T-cell (primary cell): Measurements from ENCODE around the gene SNAP25. TPM values are rescaled to one million over a fixed set of nuclear protein-coding genes. Genes with fewer than 3 reads are reported as not detected.

ENCODE experiments used
- ATAC-seq, 4 experiments: fragments of 200-7000 bp in 3 of 4; fragments of 150-1000 bp in 1 of 4; cut with Tn5 transposase; replicated peaks in 1 of 4; 1 replicate in 3 of 4; 2 replicates in 1 of 4; pipeline ENCODE4 v1.10.0; 2021; ENCODE audit warnings: moderate library complexity in 3 of 4, mild to moderate bottlenecking in 2 of 4, moderate number of reproducible peaks in 1 of 4
- CTCF ChIA-PET, 2 donors: fragments of 300-600 bp; sonication (Branson Sonifier 250); formaldehyde crosslinking; loops; one replicate each; lab custom pipeline; 2022; ENCODE audit warnings: antibody characterized with exemption in 2 of 2; lab: Charles Lee
- POLR2A ChIA-PET, 2 donors: fragments of 300-600 bp; sonication (Branson Sonifier 250); formaldehyde crosslinking; loops; one replicate each; lab custom pipeline; 2022; ENCODE audit warnings: antibody characterized with exemption in 2 of 2; lab: Charles Lee
- DNase-seq, 35 experiments: peaks; one replicate each; pipeline versions ENCODE4 v3.0.0 to v3.0.0-alpha.2; 2013 to 2023
- H3K27ac ChIP-seq: one replicate; pipeline ENCODE4 v1.5.1; 2013; ENCODE audit warnings: low read length
- H3K27me3 ChIP-seq, 2 experiments: replicated peaks in 1 of 2; 1 replicate in 1 of 2; 2 replicates in 1 of 2; pipeline versions ENCODE4 v1.6.1 to v1.7.0; 2013; ENCODE audit warnings: low read length in 1 of 2, mixed read lengths in 1 of 2; ENCODE audit not compliant: control insufficient read depth in 2 of 2, insufficient read depth in 2 of 2; ENCODE audit errors: extremely low read depth in 1 of 2
- H3K36me3 ChIP-seq, 2 donors: 1 replicate in 1 of 2; 2 replicates in 1 of 2; pipeline versions ENCODE4 v1.6.1 to v1.7.0; 2013; ENCODE audit warnings: low read length in 1 of 2; ENCODE audit not compliant: control insufficient read depth in 2 of 2, insufficient read depth in 1 of 2; ENCODE audit errors: extremely low read depth in 1 of 2
- H3K4me1 ChIP-seq, 2 experiments: 1 replicate in 1 of 2; 2 replicates in 1 of 2; pipeline versions ENCODE4 v1.6.1 to v1.7.0; 2013; ENCODE audit warnings: low read length in 2 of 2, mixed read lengths in 1 of 2; ENCODE audit not compliant: insufficient read depth in 2 of 2, control insufficient read depth in 1 of 2; ENCODE audit errors: extremely low read depth in 1 of 2
- H3K4me3 ChIP-seq, 2 donors: 1 replicate in 1 of 2; 2 replicates in 1 of 2; pipeline versions ENCODE4 v1.5.1 to v1.7.0; 2013; ENCODE audit warnings: mild to moderate bottlenecking in 2 of 2, low read length in 1 of 2, moderate library complexity in 1 of 2; ENCODE audit not compliant: control insufficient read depth in 1 of 2; ENCODE audit errors: extremely low read depth in 1 of 2
- H3K9me3 ChIP-seq: 2 replicates; pipeline ENCODE4 v1.7.0; 2013
- H3K27ac Mint-ChIP-seq, 2 donors: one replicate each; pipeline ENCODE4 v1.8.0; 2020 to 2021; ENCODE audit warnings: mild to moderate bottlenecking in 2 of 2, mixed read lengths in 2 of 2
- H3K27me3 Mint-ChIP-seq, 2 donors: one replicate each; pipeline ENCODE4 v1.8.0; 2021 to 2022; ENCODE audit warnings: mixed read lengths in 2 of 2
- H3K36me3 Mint-ChIP-seq: one replicate; pipeline ENCODE4 v1.8.0; 2021; ENCODE audit warnings: mixed read lengths
- H3K4me1 Mint-ChIP-seq, 3 donors: one replicate each; pipeline ENCODE4 v1.8.0; 2020 to 2022; ENCODE audit warnings: mixed read lengths in 3 of 3, mild to moderate bottlenecking in 1 of 3
- H3K4me3 Mint-ChIP-seq, 3 donors: one replicate each; pipeline ENCODE4 v1.8.0; 2020 to 2022; ENCODE audit warnings: mild to moderate bottlenecking in 3 of 3, mixed read lengths in 3 of 3, moderate library complexity in 3 of 3
- H3K9me3 Mint-ChIP-seq, 3 donors: one replicate each; pipeline ENCODE4 v1.8.0; 2020 to 2022; ENCODE audit warnings: mixed read lengths in 3 of 3
- WGBS: methylation state at CpG from one replicate; pipeline ENCODE4 v1.1.5; 2013; ENCODE audit warnings: missing lambda C conversion rate; ENCODE audit not compliant: insufficient coverage; 5-methylcytosine and 5-hydroxymethylcytosine counted together
- total RNA-seq, 35 experiments: library from RNA in 6 of 35; stranded (reverse) in 6 of 35; fragments of 120-200 nt in 1 of 35; gene quantifications; one replicate each; pipeline versions ENCODE4 v1.2.1 to v1.2.4 and lab custom pipeline; 2013 to 2026

The SNAP25 gene
- total RNA-seq, 5 donors from 2014 or later (not counting 1 experiment from before 2014, with no cell fraction given): 0.18 TPM; not detected in 4

DNA sequence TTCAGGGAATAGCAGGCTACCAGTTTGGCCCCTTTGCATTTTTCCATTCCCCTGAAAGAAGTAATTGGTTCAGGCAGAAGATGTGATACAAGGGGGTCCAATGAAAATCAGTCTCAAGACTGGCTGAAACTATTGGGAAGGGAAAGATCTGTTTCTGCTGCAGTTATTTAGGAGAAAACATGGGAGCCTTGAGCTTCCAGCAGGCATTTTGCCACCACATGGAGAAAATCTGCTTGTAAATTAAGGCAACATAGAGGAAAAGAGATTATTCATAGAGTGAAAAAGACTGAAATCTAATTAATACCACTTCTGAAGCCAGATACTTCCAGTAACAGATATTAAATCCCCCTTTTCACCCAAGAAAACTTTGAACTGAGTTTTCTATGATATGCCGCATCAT lies 44.2 kb upstream of the SNAP25 start:
- Mint-ChIP-seq H3K27ac (no peak overlapping the region), H3K4me3 (no peak overlapping the region), H3K27me3 (peaks cover 33 to 44% of the 10 kb centered on the region in 2 donors)

DNA sequence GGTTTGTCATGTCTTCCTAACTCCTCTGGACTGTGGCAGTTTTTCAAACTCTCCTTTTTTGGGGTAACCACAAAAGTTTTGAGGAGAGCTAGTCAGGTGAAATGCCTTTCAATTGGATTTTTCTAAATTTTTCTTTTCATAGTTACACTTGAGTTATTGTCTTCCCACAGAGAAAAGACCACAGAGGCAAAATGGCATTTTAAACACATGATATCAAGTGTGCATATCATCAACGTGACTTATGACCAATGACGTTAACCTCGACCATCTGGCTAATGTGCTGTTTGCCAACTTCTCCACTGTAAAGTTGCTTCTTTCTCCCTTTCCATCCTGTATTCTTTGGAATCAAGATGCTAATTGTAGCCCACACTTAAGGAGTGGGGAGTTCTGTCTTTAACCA lies 41.3 kb upstream of the SNAP25 start:
- H3K27ac Mint-ChIP-seq: no peak overlapping the region
- H3K4me1 Mint-ChIP-seq: peaks cover 4 to 6% (median 5%) of the 10 kb centered on the region in 3 donors
- DNase-seq (no peak), ATAC-seq (no peak)
- peaks cover 25 to 32% of the 10 kb centered on the region in 2 donors for H3K27me3 Mint-ChIP-seq
- ChIA-PET CTCF (no interaction called here), POLR2A (no interaction called here)
- no peaks in the 10 kb centered on the region for H3K9me3 ChIP-seq
- H3K36me3 ChIP-seq: no peaks in the 10 kb centered on the region
- H3K27me3 ChIP-seq: peaks cover 0 to 18% of the 10 kb centered on the region in 2 experiments
- 38% methylated on average over 1 of the region's 3 CpGs for WGBS
- H3K36me3 Mint-ChIP-seq: no peaks in the 10 kb centered on the region
- H3K4me1 ChIP-seq: peaks cover 0 to 7% of the 10 kb centered on the region in 2 experiments
- H3K9me3 Mint-ChIP-seq: peaks cover 0 to 4% (median 0%) of the 10 kb centered on the region in 3 donors
- no peak overlapping the region for H3K4me3 Mint-ChIP-seq
- no peak overlapping the region for H3K27ac ChIP-seq
- no peak overlapping the region for H3K4me3 ChIP-seq

More for the DNA sequence above, 44.2 kb upstream of the SNAP25 start:
- ATAC-seq (no peak), DNase-seq (no peak)
- ChIA-PET CTCF (interaction anchor here in 1 of 2 donors (0.8 kb wide), 1 partner anchor 252 kb away, joined by 3 read pairs; no protein-coding TSS in a partner anchor), POLR2A (no interaction called here)
- Histone ChIP-seq H3K9me3 (no peaks in the 10 kb centered on the region), H3K27ac (no peak overlapping the region), H3K4me1 (peaks cover 0 to 10% of the 10 kb centered on the region in 2 experiments), H3K36me3 (no peaks in the 10 kb centered on the region), H3K4me3 (no peak overlapping the region), H3K27me3 (peaks cover 0 to 32% of the 10 kb centered on the region in 2 experiments)
- Mint-ChIP-seq H3K9me3 (no peaks in the 10 kb centered on the region), H3K4me1 (peaks cover 6 to 9% (median 7%) of the 10 kb centered on the region in 3 donors), H3K36me3 (no peaks in the 10 kb centered on the region)
- no CpG with 5 or more reads among the region's 1 CpG for WGBS

DNA sequence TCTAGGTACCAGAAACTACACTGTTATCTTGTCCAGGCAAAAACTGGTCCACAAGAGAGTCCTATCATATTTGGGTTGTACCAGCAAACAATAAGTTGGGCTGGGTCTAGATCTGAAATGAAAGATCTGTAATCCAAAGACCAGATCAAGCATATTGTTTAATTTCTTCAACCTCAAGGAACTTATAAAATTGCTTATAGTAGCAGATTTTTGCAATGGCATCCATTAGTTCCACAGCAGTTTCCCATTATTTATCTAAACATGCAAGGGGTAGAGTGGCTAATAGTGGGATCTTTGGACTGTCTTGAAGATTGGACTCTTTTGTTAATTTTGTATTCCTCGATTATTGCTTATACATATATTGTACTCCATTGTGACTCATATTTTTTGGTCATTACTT lies 40.5 kb upstream of the SNAP25 start:
- POLR2A ChIA-PET: no interaction called here

DNA sequence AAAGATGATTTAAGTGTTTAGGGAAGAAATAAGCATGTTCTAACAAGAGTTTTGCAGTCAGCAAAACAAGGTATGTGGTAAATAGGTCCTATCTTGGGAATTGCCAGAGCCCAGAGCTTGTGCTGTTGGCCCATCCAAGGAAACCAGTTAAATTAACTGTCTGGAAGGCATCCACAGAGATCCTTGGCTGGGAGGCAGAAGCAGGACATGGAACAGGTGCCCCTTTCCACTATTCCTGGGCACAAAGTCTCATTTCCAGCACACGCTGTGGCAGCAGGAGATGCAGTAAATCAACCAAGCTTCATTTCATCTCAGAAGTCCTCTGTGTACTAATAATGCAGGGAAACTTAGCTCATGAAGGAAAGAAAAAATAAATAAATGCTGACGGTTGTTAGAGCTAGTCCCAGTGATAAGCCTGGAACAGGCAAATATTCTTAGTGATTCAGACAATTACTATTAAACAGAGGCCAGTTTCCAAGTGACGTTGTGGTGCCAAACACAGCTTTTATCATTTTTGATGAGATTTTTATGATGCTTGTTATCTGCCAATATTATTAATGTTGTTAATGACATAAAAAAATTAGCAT lies 39.8 kb upstream of the SNAP25 start:
- ChIA-PET CTCF (no interaction called here), POLR2A (no interaction called here)
- WGBS: 83% methylated on average over 1 of the region's 3 CpGs
- DNase-seq (no peak), ATAC-seq (no peak)
- Histone ChIP-seq H3K27me3 (peaks cover 0 to 5% of the 10 kb centered on the region in 2 experiments), H3K4me3 (no peak overlapping the region), H3K27ac (no peak overlapping the region), H3K4me1 (no peaks in the 10 kb centered on the region), H3K9me3 (no peaks in the 10 kb centered on the region), H3K36me3 (no peaks in the 10 kb centered on the region)
- Mint-ChIP-seq H3K36me3 (no peaks in the 10 kb centered on the region), H3K9me3 (peaks cover 0 to 4% (median 0%) of the 10 kb centered on the region in 3 donors), H3K27me3 (peaks cover 14 to 22% of the 10 kb centered on the region in 2 donors), H3K4me1 (peaks cover 0 to under 1% (median 0%) of the 10 kb centered on the region in 3 donors), H3K4me3 (no peak overlapping the region), H3K27ac (no peak overlapping the region)

More for the DNA sequence above, 40.5 kb upstream of the SNAP25 start:
- H3K4me1 Mint-ChIP-seq: peaks cover 0 to 2% (median 0%) of the 10 kb centered on the region in 3 donors
- Histone ChIP-seq H3K27me3 (peaks cover 0 to 10% of the 10 kb centered on the region in 2 experiments), H3K4me1 (no peaks in the 10 kb centered on the region), H3K36me3 (no peaks in the 10 kb centered on the region), H3K9me3 (no peaks in the 10 kb centered on the region), H3K4me3 (no peak overlapping the region), H3K27ac (no peak overlapping the region)
- ATAC-seq (no peak), DNase-seq (no peak)
- CTCF ChIA-PET: no interaction called here
- no peak overlapping the region for H3K4me3 Mint-ChIP-seq
- WGBS: no CpG with 5 or more reads among the region's 1 CpG
- peaks cover 0 to 4% (median 0%) of the 10 kb centered on the region in 3 donors for H3K9me3 Mint-ChIP-seq
- H3K36me3 Mint-ChIP-seq: no peaks in the 10 kb centered on the region
- H3K27me3 Mint-ChIP-seq: peaks cover 17 to 26% of the 10 kb centered on the region in 2 donors
- H3K27ac Mint-ChIP-seq: no peak overlapping the region

DNA sequence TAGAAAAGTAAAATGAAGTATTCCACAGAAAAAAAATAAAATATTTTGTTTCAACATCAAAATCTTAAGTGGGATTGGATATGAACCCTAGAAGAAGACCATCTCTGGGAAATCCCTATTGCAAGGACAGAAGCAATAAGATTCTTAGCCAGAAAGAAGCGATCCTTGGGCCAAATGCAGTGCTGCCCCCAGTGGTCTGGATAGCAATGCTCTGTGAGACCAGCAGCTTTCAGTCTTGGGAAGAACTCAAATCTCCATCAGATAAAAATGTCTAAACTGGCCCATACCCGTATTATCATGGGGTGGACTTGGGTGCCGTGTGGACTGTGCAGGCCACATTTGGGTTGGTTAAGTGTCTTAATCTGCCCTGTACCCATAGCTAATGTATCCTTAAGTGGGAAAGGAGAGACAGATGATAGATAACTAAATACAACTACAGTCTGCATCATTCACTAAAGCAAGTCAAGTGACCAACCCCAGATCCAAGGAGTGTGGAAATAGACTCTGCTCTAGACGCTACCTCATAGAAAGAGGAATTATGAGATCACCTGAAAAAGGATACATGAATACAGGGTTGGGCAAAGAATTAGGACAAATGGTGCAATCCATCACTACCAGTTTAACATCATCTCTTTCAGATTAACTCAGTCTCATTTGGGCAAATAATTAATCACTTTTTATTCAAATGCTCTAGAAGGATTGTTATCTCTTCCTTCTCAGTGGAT lies 38.9 kb upstream of the SNAP25 start:
- peaks cover 0 to 8% (median 0%) of the 10 kb centered on the region in 3 donors for H3K9me3 Mint-ChIP-seq
- 86% methylated on average over 1 of the region's 4 CpGs for WGBS
- DNase-seq: no peak
- ChIA-PET CTCF (no interaction called here), POLR2A (no interaction called here)
- Histone ChIP-seq H3K27me3 (peaks cover 0 to 5% of the 10 kb centered on the region in 2 experiments), H3K36me3 (no peaks in the 10 kb centered on the region), H3K9me3 (no peaks in the 10 kb centered on the region), H3K4me1 (no peaks in the 10 kb centered on the region), H3K27ac (no peak overlapping the region), H3K4me3 (no peak overlapping the region)
- peaks cover 5 to 17% of the 10 kb centered on the region in 2 donors for H3K27me3 Mint-ChIP-seq
- no peak for ATAC-seq
- H3K4me1 Mint-ChIP-seq: no peaks in the 10 kb centered on the region
- no peak overlapping the region for H3K4me3 Mint-ChIP-seq
- no peaks in the 10 kb centered on the region for H3K36me3 Mint-ChIP-seq
- H3K27ac Mint-ChIP-seq: no peak overlapping the region

DNA sequence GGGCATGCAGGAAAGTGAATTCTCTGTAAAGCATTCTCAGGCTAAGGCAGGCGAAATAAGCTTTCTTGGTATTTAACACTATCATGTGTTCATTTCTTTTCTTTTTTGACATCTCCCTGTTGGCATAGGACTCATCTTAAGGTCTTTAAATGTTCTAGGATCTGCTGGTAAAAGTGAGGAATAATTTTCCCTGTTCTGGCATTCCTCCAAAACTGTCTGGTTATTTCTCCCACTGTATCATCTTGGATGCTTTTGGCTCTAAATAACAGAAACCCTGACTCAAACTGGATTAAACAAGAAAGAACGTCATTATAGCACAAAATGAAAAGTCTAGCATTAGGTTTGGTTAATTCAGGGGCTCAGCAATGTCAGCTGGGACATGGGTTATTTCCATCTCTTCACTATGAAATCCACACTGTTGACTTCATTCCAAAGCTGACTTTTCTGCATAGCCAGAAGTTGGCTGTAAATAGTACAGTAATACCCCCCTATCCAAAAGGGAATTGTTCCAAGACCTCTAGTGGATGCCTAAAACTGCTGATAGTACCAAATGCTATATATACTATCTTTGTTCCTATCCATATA lies 37.9 kb upstream of the SNAP25 start:
- Mint-ChIP-seq H3K27ac (no peak overlapping the region), H3K4me1 (no peaks in the 10 kb centered on the region), H3K27me3 (peaks cover 5 to 17% of the 10 kb centered on the region in 2 donors), H3K9me3 (peaks cover 5 to 15% (median 10%) of the 10 kb centered on the region in 3 donors), H3K4me3 (no peak overlapping the region), H3K36me3 (no peaks in the 10 kb centered on the region)
- no CpG with 5 or more reads among the region's 2 CpGs for WGBS
- no peak for DNase-seq
- POLR2A ChIA-PET: no interaction called here
- Histone ChIP-seq H3K27ac (no peak overlapping the region), H3K4me1 (no peaks in the 10 kb centered on the region), H3K27me3 (no peaks in the 10 kb centered on the region), H3K36me3 (no peaks in the 10 kb centered on the region), H3K9me3 (no peaks in the 10 kb centered on the region), H3K4me3 (no peak overlapping the region)
- CTCF ChIA-PET: no interaction called here
- no peak for ATAC-seq
